ENCODE measurements around the gene CIDEB. TPM values are rescaled to one million over a fixed set of nuclear protein-coding genes. Genes with fewer than 3 reads are reported as not detected.

CIDEB gene
- total and polyA plus RNA-seq, 2 of the 13 experiments (the other 11 are each of a cell fraction or from before 2014, with no cell fraction given): 35.8 to 110 TPM

GRCh38 chr14:24312736-24313507 lies 5.1 kb upstream of the CIDEB start (continued):
- TF ChIP-seq ZNF547 (CRISPR knock-in tag; IDR thresholded peaks at IDR 0.05) (no peak), CENPX (CRISPR knock-in tag; IDR thresholded peaks at IDR 0.05) (no peak), ZNF678 (CRISPR knock-in tag; IDR thresholded peaks at IDR 0.05) (no peak), NKX3-1 (CRISPR knock-in tag; IDR thresholded peaks at IDR 0.05) (no peak), HOXA3 (CRISPR knock-in tag; IDR thresholded peaks at IDR 0.05) (0 out of 2 replicates have a peak, but pooled peaks have one; percentile 4), ZNF737 (CRISPR knock-in tag; IDR thresholded peaks at IDR 0.05; ENCODE audit: borderline replicate concordance) (no peak), SP1 (IDR thresholded peaks at IDR 0.05) (no peak), SP1 (CRISPR knock-in tag; IDR thresholded peaks at IDR 0.05) (no peak), ZEB1 (IDR thresholded peaks at IDR 0.05; ENCODE audit: insufficient replicate concordance, low read depth) (no peak), YEATS2 (CRISPR knock-in tag; IDR thresholded peaks at IDR 0.05; ENCODE audit: borderline replicate concordance) (0 out of 2 replicates have a peak, but pooled peaks have one; percentile 31), POLR2AphosphoS5 (IDR thresholded peaks at IDR 0.05; ENCODE audit: low read depth, low read length) (peak; percentile 57), HDAC2 (CRISPR knock-in tag; IDR thresholded peaks at IDR 0.05) (no peak)
- TF ChIP-seq, protein P1, sequence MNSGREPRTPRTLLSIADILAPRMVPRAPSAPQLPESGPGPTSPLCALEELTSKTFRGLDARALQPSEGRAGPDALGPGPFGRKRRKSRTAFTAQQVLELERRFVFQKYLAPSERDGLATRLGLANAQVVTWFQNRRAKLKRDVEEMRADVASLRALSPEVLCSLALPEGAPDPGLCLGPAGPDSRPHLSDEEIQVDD (CRISPR knock-in tag; IDR thresholded peaks at IDR 0.05; ENCODE audit: borderline replicate concordance): no peak
- TF ChIP-seq, protein P2, sequence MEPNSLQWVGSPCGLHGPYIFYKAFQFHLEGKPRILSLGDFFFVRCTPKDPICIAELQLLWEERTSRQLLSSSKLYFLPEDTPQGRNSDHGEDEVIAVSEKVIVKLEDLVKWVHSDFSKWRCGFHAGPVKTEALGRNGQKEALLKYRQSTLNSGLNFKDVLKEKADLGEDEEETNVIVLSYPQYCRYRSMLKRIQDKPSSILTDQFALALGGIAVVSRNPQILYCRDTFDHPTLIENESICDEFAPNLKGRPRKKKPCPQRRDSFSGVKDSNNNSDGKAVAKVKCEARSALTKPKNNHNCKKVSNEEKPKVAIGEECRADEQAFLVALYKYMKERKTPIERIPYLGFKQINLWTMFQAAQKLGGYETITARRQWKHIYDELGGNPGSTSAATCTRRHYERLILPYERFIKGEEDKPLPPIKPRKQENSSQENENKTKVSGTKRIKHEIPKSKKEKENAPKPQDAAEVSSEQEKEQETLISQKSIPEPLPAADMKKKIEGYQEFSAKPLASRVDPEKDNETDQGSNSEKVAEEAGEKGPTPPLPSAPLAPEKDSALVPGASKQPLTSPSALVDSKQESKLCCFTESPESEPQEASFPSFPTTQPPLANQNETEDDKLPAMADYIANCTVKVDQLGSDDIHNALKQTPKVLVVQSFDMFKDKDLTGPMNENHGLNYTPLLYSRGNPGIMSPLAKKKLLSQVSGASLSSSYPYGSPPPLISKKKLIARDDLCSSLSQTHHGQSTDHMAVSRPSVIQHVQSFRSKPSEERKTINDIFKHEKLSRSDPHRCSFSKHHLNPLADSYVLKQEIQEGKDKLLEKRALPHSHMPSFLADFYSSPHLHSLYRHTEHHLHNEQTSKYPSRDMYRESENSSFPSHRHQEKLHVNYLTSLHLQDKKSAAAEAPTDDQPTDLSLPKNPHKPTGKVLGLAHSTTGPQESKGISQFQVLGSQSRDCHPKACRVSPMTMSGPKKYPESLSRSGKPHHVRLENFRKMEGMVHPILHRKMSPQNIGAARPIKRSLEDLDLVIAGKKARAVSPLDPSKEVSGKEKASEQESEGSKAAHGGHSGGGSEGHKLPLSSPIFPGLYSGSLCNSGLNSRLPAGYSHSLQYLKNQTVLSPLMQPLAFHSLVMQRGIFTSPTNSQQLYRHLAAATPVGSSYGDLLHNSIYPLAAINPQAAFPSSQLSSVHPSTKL (CRISPR knock-in tag; IDR thresholded peaks at IDR 0.05): no peak
- TF ChIP-seq, protein P3, sequence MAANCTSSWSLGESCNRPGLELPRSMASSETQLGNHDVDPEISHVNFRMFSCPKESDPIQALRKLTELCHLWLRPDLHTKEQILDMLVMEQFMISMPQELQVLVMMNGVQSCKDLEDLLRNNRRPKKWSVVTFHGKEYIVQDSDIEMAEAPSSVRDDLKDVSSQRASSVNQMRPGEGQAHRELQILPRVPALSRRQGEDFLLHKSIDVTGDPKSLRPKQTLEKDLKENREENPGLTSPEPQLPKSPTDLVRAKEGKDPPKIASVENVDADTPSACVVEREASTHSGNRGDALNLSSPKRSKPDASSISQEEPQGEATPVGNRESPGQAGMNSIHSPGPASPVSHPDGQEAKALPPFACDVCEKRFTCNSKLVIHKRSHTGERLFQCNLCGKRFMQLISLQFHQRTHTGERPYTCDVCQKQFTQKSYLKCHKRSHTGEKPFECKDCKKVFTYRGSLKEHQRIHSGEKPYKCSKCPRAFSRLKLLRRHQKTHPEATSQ (CRISPR knock-in tag; IDR thresholded peaks at IDR 0.05; ENCODE audit: borderline replicate concordance): no peak
- TF ChIP-seq, protein P4, sequence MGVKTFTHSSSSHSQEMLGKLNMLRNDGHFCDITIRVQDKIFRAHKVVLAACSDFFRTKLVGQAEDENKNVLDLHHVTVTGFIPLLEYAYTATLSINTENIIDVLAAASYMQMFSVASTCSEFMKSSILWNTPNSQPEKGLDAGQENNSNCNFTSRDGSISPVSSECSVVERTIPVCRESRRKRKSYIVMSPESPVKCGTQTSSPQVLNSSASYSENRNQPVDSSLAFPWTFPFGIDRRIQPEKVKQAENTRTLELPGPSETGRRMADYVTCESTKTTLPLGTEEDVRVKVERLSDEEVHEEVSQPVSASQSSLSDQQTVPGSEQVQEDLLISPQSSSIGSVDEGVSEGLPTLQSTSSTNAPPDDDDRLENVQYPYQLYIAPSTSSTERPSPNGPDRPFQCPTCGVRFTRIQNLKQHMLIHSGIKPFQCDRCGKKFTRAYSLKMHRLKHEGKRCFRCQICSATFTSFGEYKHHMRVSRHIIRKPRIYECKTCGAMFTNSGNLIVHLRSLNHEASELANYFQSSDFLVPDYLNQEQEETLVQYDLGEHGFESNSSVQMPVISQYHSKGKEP (CRISPR knock-in tag; IDR thresholded peaks at IDR 0.05): no peak

Data from HepG2 (cell line).